ENCODE data around the gene U2AF1L4.
A peak's percentile ranks its signal among the peaks of the same experiment; 100 is the strongest.

U2AF1L4 gene

DNA sequence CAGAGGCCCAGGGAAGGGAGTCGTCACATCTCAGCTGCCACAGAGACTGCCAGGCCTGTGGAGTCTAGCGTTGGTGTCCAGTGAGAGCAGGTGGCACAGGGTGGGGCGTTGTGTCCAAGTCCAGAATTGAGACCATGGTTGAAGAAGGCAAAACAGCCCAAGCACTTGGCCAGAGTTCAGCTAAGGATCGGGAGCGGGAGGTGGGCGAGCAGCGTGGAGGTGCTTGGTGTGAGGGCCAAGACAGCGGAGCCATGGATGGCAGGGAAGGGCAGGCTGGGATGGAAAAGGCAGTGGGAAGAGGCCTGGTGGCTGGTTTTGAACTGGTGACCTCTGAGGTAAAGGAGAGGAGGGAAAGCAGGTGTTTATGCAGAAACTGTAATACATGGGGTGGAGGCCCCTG, 10.9 kb downstream of the U2AF1L4 start:
- in situ Hi-C loops (cut with MboI; ENCODE audit: low pct_unique_long_range_greater_than_20kb, low sequenced_read_pairs, unreplicated experiment): no loop called here

GRCh38 chr19:35733180-35734125, 11.8 kb downstream of the U2AF1L4 start:
- in situ Hi-C loops (cut with MboI; ENCODE audit: low pct_unique_long_range_greater_than_20kb, low sequenced_read_pairs, unreplicated experiment): no loop called here
- DNase-seq (ENCODE audit: low spot score): peak; percentile 23
- TF ChIP-seq, protein P1, sequence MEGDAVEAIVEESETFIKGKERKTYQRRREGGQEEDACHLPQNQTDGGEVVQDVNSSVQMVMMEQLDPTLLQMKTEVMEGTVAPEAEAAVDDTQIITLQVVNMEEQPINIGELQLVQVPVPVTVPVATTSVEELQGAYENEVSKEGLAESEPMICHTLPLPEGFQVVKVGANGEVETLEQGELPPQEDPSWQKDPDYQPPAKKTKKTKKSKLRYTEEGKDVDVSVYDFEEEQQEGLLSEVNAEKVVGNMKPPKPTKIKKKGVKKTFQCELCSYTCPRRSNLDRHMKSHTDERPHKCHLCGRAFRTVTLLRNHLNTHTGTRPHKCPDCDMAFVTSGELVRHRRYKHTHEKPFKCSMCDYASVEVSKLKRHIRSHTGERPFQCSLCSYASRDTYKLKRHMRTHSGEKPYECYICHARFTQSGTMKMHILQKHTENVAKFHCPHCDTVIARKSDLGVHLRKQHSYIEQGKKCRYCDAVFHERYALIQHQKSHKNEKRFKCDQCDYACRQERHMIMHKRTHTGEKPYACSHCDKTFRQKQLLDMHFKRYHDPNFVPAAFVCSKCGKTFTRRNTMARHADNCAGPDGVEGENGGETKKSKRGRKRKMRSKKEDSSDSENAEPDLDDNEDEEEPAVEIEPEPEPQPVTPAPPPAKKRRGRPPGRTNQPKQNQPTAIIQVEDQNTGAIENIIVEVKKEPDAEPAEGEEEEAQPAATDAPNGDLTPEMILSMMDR (IDR thresholded peaks at IDR 0.05; ENCODE audit: extremely low read depth, insufficient read depth, missing control alignments): no peak

More for the DNA sequence above, 10.9 kb downstream of the U2AF1L4 start:
- TF ChIP-seq, protein P1 (IDR thresholded peaks at IDR 0.05; ENCODE audit: extremely low read depth, insufficient read depth, missing control alignments): no peak
- DNase-seq (ENCODE audit: low spot score): peak; percentile 16

GRCh38 chr19:35732540-35733179, 12.6 kb downstream of the U2AF1L4 start:
- TF ChIP-seq, protein P1 (IDR thresholded peaks at IDR 0.05; ENCODE audit: extremely low read depth, insufficient read depth, missing control alignments): no peak
- in situ Hi-C loops (cut with MboI; ENCODE audit: low pct_unique_long_range_greater_than_20kb, low sequenced_read_pairs, unreplicated experiment): no loop called here
- peak; percentile 17 for DNase-seq (ENCODE audit: low spot score)

DNA sequence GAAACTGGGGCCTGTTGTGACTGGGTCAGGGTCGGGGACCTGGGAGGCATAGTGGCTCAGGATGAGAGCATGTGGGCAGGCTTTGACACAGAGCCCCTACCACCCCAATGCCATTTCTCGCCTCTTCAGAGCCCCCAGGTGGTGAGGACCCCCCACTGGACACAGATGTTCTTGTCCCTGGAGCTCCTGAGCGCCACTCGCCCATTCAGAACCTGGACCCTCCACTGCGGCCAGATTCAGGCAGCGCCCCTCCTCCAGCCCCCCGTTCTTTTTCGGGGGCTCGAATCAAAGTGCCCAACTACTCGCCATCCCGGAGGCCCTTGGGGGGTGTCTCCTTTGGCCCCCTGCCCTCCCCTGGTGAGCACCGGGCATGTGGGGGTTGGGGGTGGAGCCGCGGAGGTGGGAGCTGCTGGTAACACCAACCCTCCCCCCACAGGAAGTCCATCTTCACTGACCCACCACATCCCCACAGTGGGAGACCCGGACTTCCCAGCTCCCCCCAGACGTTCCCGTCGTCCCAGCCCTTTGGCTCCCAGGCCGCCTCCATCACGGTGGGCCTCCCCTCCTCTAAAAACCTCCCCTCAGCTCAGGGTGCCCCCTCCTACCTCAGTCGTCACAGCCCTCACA, 13.3 kb downstream of the U2AF1L4 start:
- TF ChIP-seq, protein P1 (IDR thresholded peaks at IDR 0.05; ENCODE audit: extremely low read depth, insufficient read depth, missing control alignments): no peak
- in situ Hi-C loops (cut with MboI; ENCODE audit: low pct_unique_long_range_greater_than_20kb, low sequenced_read_pairs, unreplicated experiment): no loop called here
- no peak for DNase-seq (ENCODE audit: low spot score)

GRCh38 chr19:35731353-35731752, 13.9 kb downstream of the U2AF1L4 start:
- no peak for DNase-seq (ENCODE audit: low spot score)
- in situ Hi-C loops (cut with MboI; ENCODE audit: low pct_unique_long_range_greater_than_20kb, low sequenced_read_pairs, unreplicated experiment): no loop called here
- TF ChIP-seq, protein P1 (IDR thresholded peaks at IDR 0.05; ENCODE audit: extremely low read depth, insufficient read depth, missing control alignments): no peak

DNA sequence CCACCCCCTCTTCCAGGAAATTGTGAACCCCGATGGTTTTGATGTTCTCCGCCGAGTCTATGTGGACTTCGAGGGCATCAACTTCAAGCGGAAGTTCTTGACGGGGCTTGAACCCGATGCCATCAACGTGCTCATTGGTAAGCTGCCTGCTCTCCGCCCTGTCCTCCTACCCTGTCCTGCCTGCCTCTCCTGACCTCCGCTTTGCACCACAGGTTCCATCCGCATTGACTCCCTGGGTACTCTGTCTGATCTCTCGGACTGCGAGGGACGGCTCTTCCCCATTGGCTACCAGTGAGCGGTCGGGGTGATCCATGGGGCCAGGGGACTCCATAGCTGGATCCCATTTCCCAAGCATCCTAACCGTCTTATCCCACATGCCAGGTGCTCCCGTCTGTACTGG, 14.9 kb downstream of the U2AF1L4 start:
- DNase-seq (ENCODE audit: low spot score): peak; percentile 14
- in situ Hi-C loops (cut with MboI; ENCODE audit: low pct_unique_long_range_greater_than_20kb, low sequenced_read_pairs, unreplicated experiment): no loop called here
- TF ChIP-seq, protein P1 (IDR thresholded peaks at IDR 0.05; ENCODE audit: extremely low read depth, insufficient read depth, missing control alignments): no peak

Measured in GM13977 (cell line).